Activated CD4-positive, alpha-beta T cell treated with anti-CD3 and anti-CD28 coated beads for 4 hours (primary cell): ENCODE results near the gene EFCAB6.

Experiments
- DNase-seq, 2 donors: peaks; one replicate each; pipeline ENCODE4 v3.0.0-alpha.2; 2020

Gene EFCAB6

GRCh38 chr22:43847376-43848289, 35.5 kb upstream of the EFCAB6 start:
- DNase-seq: no peak

GRCh38 chr22:43846966-43847365, 34.9 kb upstream of the EFCAB6 start:
- no peak for DNase-seq

DNA sequence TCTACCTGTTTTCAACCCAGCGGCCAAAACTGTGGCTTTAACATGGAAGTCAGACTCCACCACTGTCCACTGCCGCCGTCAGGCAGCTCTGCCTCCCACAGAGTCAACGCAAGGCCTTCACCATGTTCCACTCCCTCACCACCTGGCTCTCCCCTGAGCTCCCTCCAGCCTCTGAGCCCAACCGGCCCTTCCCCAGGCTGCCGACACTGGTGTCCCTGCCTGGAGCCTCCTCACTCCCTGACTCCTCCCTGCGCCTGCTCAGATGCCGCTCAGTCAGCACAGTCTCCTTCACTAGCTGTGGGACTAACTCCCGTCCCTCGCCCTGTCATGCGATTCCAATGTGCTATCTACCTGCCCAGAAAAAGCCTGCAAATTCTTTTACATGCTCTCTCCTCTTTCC, 33.9 kb upstream of the EFCAB6 start:
- DNase-seq: no peak

GRCh38 chr22:43844560-43845545, 32.7 kb upstream of the EFCAB6 start:
- no peak for DNase-seq

DNA sequence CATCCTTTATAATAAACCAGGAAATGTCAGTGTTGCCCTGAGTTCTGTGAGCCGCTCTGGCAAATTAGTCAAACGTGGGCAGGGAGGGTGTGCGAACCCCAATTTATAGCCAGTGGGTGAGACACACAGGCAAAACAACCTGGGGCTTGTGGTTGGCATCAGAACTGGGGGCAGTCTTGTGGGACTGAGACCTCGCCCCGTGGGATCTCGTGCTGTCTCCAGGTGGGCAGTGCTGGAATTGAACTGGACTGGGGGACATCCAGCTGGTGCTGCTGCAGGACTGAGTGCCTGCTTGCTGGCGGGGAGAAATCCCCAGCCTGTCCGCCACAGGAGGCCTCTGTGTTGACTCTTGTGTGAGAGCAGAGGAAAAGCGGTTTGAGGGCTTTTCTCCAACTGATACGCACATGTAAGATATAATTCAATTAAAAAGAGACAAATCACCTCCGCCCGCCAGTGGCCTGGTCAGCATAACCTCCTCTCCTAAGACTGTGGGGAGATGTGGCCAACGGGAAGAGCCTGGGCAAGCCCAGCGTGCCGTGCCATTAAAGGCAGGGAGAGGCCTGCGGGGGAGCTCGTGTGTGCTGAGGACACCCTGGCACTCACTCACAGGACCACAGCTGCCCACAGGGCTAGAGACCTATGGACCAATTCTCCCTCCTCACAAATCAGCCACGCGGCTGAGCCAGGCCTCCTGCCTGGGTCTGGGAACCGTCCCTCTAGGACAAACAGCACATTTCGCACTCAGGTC, 31.9 kb upstream of the EFCAB6 start:
- DNase-seq: no peak

DNA sequence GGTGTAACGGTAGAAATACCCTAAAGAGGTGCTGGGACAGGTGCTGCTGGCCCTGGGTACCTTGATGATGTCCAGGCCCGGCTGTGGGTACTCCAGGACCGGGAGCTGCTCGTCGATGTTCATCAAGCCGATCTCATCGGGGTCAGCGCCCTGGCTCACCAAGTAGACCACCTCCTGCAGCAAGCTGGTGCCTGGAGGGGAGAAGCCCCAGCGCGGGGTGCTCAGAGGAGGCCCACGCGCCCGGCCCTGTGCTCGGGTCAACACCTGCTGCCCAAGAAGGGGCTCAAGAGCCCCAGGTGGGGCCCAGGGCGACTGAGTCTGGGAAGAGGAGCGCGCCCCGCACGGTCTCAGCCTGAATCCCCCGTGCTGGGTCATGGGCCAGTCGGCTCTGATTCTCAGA, 29.6 kb upstream of the EFCAB6 start:
- no peak for DNase-seq

GRCh38 chr22:43840851-43841250, 28.7 kb upstream of the EFCAB6 start:
- DNase-seq: no peak

GRCh38 chr22:43840431-43840830, 28.3 kb upstream of the EFCAB6 start:
- DNase-seq: no peak

GRCh38 chr22:43839781-43840180, 27.7 kb upstream of the EFCAB6 start:
- no peak for DNase-seq

DNA sequence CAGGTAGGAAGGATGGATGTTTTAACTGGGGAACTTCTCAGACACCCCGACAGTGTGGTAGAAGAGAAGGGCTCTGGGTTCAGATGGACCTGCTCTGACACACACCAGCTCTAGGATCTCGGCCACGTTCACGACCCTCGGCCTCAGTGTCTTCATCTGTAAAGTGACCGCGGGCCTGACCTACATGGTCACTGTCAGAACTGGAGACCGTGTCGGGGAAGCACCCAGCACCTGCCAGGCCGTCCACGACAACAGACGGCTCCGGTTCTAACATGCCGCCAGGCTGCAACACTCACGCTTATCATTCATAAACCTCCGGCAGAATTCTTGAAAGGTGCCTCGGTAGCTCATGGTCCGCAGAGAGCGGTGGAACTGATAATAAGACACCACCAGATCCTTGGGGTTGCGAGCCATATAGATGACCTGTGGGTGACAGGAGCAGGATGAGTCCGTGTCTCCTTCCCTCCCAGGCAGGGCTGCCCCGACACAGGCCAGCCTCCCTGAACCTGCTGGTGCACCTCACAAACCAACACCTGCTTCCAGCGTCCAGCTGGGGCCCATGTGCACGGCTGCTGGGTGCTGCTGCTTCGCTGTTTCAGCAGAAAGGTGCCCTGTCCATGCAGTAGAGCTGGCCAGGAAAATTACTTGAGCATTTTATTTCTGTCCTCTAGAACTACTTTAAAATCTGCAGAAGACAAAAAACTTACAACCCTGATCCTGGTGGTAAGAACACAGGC, 26.6 kb upstream of the EFCAB6 start:
- no peak for DNase-seq

- DNase-seq: no peak
Observed at GRCh38 chr22:43838161-43838560, 26.1 kb upstream of the EFCAB6 start.

DNA sequence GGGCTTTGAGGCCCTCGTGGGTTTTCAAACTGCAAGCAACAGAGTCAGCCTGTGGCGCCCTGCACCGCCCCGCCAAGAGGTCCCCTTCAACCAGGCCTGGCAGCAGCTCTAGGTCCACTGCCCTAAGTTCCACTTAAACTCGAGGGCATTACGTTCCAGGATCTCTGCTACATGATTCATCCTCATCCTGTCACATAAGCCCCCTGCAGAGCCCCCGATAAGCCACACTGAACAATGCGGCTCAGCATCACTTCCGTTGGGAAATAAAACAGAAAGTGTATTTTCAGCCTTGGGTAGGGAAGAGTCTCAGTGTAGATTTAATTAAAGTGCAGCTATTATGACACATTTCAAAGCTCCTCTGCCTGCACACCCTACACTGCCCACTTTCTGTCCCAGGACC, 25.6 kb upstream of the EFCAB6 start:
- no peak for DNase-seq

DNA sequence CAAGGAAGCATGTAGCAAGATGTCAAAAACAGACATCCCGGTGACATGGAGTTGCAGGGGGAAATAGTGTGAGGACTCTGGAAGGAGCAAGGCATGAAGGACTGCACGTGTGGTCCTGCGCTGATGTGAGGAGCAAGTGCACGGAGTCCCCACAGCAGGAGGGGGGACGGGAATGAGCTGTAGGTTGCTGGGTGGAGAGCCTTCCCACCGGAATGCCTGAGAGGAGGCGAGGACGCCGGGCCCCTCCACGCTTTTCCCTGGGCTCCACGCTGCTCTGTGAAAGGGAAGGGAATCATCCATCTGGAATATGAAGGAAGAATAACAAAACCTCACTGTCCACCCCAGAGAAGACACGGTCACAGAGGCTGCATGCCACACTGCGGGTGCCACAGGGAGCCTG, 23.6 kb upstream of the EFCAB6 start:
- DNase-seq: no peak

DNA sequence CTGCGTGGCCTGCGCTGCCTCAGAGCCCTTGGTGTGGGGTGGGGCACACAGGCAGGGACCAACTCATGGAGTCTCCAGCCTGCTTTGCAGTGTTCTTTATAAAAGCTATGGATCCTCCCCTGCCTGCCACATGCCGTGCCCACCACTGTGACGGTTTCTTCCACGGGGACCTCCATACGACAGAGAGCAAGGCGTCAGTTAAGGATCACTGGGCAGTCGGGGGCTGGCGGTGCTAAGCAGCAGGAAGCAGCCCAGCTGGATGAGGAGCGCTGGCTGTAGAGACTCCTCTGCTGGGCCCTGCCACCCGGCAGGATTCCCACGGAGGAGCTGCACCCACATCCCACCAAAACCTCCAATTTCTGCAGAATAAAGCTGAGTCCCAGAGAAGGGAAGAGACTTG, 23.1 kb upstream of the EFCAB6 start:
- no peak for DNase-seq

DNA sequence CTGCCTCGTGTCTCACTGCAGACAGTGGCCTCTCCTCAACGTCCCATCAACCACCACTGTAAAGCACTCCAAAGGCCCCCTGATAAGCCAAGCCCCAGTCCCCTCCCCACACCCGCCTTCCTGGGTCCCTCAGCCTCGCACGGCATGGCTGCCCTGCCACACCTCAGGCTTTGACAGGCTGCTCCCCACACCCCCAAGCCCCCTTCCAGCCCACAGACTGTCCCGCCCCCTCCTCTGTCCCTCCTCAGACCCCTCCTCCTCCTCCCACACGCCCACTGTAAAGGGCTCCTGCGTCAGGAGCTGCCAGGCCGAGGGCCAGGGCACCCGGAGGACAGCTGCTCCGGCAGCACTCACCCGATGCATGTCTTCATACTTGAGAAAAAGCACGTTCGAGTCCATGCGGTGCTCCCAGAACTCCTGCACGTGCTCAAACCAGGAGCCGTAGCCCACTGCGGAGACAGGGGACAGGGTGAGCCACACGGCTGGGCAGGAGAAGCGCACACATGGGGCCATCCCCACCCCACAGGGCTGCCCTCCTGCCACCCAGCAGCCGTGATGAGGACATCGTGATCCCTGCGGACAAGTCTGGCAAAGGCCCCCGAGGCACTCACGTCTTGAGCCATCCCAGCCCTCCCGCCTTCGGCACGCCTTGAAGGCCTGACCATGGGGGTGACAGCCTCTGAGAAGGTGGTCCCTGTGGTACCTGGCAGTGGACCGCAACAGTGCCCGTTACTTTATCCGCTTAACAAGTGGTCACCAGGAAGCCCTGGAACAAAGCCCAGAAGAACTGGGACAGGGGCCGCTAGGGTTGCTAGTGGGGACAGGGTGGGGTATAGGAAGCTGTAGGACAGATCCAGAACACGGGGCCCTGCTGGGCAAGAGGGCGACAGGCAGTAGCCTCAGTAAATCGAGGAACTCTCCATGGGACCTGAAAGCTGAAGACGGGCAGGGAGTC, 21.5 kb upstream of the EFCAB6 start:
- DNase-seq: no peak

DNA sequence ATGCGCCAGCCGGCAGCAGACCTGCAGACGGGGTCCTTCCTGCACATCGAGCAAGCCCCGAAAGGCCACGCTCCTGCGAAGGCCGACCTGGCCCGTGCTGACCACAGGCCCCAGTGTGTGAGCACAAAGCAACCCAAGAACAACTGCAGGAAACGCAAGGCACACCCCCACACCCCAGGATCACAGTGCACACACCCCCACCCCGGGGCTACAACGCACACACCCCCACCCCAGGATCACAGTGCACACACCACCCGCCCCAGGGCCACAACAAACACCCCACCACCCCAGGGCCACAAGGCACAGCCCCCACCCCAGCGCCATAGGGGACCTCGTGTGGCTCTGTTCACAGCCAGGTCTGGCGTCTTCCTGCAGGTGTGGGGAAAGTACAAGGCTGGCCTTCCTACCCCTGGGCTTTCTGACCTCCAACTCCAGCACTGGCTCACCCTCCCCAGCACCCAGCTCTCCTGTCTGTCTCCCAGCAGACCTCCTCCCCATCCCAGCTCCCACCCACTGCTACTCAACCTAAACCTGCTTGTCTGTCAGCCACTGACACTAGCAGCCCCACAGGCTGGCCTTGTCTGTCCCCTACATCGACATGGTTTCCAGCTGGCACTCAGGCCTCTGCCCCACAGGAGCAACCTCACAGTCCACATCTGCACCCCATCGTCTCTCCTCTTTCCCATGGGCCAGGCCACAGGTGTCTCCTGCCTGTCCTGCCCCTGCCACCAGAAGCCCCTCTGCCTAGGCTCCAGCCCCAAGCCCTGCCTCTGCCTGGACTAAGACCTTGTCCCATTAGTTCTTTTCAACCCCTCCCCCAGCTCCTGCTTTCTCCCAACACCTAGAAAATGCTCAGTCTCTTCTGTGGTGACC, 20.5 kb upstream of the EFCAB6 start:
- DNase-seq: no peak

GRCh38 chr22:43831561-43832392, 19.7 kb upstream of the EFCAB6 start:
- no peak for DNase-seq

GRCh38 chr22:43830931-43831560, 18.9 kb upstream of the EFCAB6 start:
- DNase-seq: no peak
